Thyroid gland (tissue), 4 donors: ENCODE measurements around the gene SLCO2A1. TPM values are rescaled to one million over a fixed set of nuclear protein-coding genes. Genes with fewer than 3 reads are reported as not detected.

Experiments
- DNase-seq, 2 donors: peaks; one replicate each; pipeline ENCODE4 v3.0.0-alpha.2; 2019
- H3K27ac ChIP-seq, 3 donors: fragments of 200-600 bp; sonication (generic); 1 replicate in 2 of 3; 2 replicates in 1 of 3; pipeline ENCODE4 v1.5.1; 2016 to 2019; ENCODE audit warnings: mild to moderate bottlenecking in 1 of 3, moderate library complexity in 1 of 3
- H3K27me3 ChIP-seq: fragments of 200-600 bp; sonication (generic); one replicate; pipeline ENCODE4 v1.5.1; 2019
- H3K36me3 ChIP-seq, 2 donors: fragments of 200-600 bp; sonication (generic); one replicate each; pipeline ENCODE4 v1.5.1; 2016 to 2019
- H3K4me1 ChIP-seq, 2 donors: fragments of 200-600 bp; sonication (generic); one replicate each; pipeline ENCODE4 v1.5.1; 2017 to 2019
- H3K4me3 ChIP-seq, 3 donors: fragments of 200-600 bp; sonication (generic); replicated peaks in 1 of 3; 1 replicate in 2 of 3; 2 replicates in 1 of 3; pipeline ENCODE4 v1.5.1; 2016; ENCODE audit warnings: mild to moderate bottlenecking in 1 of 3
- H3K9me3 ChIP-seq: fragments of 200-600 bp; sonication (generic); one replicate; pipeline ENCODE4 v1.5.1; 2017
- POLR2A ChIP-seq, 2 donors: fragments of 450-650 bp; IDR thresholded peaks; one replicate each; pipeline ENCODE4 v1.6.1; 2017; ENCODE audit warnings: antibody characterized with exemption in 2 of 2, mild to moderate bottlenecking in 2 of 2, moderate library complexity in 1 of 2
- WGBS, 2 donors: methylation state at CpG; one replicate each; pipeline ENCODE4 v1.1.5; 2017; 5-methylcytosine and 5-hydroxymethylcytosine counted together
- intact Hi-C: fragments of 100-400 bp; cut with DNase I; formaldehyde crosslinking; loops from one replicate; pipeline ENCODE4 v1.15.1; 2023
- total RNA-seq, 4 donors: library from RNA; depleted of rRNA; stranded (reverse); fragments of >200 nt; gene quantifications; one replicate each; pipeline ENCODE4 v1.2.3, GENCODE V29; 2016
- TF ChIP-seq, protein P1 (sequence below), 6 experiments: fragments of 200-600 bp in 3 of 6; fragments of 450-650 bp in 3 of 6; sonication (generic) in 3 of 6; IDR thresholded peaks; one replicate each; pipeline ENCODE4 v1.5.1; 2016 to 2019; ENCODE audit warnings: antibody characterized with exemption in 6 of 6, mild to moderate bottlenecking in 2 of 6, inconsistent platforms in 1 of 6, moderate library complexity in 1 of 6

The SLCO2A1 gene
- total RNA-seq, 4 donors from 2014 or later: 26.0 to 76.6 (median 41.0) TPM

DNA sequence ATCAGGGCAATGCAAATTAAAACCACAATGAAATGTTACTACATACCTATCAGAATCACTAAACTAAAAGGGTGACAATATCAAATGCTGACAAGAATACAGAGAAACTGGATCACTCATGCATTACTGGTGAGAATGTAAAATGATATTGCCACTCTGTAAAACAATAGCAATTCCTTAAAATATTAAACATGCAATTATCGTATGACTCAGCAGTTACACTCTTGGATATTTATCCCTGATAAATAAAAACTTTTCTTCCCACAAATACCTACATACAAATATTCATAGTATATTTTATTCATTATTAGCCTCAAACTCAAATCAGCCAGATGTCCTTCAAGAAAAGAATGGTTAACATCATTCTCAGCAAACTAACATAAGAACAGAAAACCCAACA lies 108.1 kb downstream of the SLCO2A1 start:
- intact Hi-C loops: no loop called here
- Histone ChIP-seq H3K36me3 (no peaks in the 10 kb centered on the region), H3K27ac (no peak overlapping the region), H3K4me3 (no peak overlapping the region), H3K27me3 (no peaks in the 10 kb centered on the region), H3K4me1 (no peaks in the 10 kb centered on the region), H3K9me3 (no peaks in the 10 kb centered on the region)
- WGBS, 2 donors: 98 to 100% methylated on average over 1 of the region's 1 CpG
- TF ChIP-seq, protein P1, sequence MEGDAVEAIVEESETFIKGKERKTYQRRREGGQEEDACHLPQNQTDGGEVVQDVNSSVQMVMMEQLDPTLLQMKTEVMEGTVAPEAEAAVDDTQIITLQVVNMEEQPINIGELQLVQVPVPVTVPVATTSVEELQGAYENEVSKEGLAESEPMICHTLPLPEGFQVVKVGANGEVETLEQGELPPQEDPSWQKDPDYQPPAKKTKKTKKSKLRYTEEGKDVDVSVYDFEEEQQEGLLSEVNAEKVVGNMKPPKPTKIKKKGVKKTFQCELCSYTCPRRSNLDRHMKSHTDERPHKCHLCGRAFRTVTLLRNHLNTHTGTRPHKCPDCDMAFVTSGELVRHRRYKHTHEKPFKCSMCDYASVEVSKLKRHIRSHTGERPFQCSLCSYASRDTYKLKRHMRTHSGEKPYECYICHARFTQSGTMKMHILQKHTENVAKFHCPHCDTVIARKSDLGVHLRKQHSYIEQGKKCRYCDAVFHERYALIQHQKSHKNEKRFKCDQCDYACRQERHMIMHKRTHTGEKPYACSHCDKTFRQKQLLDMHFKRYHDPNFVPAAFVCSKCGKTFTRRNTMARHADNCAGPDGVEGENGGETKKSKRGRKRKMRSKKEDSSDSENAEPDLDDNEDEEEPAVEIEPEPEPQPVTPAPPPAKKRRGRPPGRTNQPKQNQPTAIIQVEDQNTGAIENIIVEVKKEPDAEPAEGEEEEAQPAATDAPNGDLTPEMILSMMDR (IDR thresholded peaks at IDR 0.05): no peak
- no peak for TF ChIP-seq POLR2A (IDR thresholded peaks at IDR 0.05)
- DNase-seq: no peak

DNA sequence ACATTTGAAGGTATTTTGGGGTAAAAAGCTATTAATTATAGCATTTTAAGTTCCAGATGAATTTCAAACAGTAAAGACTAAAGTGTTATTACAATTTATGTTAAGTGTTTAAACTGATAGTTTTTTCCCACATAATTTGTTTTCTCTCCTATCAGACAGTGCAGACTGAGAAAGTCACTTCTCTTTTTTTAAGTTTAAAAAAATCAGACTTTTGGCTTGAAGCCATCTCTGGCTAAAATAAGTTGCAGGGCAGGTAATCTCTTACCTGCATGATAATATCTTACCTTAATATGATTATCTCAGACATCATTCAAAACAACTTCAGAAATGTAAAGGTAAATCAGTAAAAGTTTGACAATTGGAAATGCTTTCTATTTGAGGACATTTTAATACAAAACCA lies 112.6 kb downstream of the SLCO2A1 start:
- no peak overlapping the region for H3K27ac ChIP-seq
- H3K4me1 ChIP-seq: no peaks in the 10 kb centered on the region
- H3K9me3 ChIP-seq: no peaks in the 10 kb centered on the region
- DNase-seq: no peak
- H3K4me3 ChIP-seq: no peak overlapping the region
- no peaks in the 10 kb centered on the region for H3K36me3 ChIP-seq
- intact Hi-C loops: no loop called here
- TF ChIP-seq, protein P1 (IDR thresholded peaks at IDR 0.05): no peak
- TF ChIP-seq POLR2A (IDR thresholded peaks at IDR 0.05): no peak
- H3K27me3 ChIP-seq: no peaks in the 10 kb centered on the region

DNA sequence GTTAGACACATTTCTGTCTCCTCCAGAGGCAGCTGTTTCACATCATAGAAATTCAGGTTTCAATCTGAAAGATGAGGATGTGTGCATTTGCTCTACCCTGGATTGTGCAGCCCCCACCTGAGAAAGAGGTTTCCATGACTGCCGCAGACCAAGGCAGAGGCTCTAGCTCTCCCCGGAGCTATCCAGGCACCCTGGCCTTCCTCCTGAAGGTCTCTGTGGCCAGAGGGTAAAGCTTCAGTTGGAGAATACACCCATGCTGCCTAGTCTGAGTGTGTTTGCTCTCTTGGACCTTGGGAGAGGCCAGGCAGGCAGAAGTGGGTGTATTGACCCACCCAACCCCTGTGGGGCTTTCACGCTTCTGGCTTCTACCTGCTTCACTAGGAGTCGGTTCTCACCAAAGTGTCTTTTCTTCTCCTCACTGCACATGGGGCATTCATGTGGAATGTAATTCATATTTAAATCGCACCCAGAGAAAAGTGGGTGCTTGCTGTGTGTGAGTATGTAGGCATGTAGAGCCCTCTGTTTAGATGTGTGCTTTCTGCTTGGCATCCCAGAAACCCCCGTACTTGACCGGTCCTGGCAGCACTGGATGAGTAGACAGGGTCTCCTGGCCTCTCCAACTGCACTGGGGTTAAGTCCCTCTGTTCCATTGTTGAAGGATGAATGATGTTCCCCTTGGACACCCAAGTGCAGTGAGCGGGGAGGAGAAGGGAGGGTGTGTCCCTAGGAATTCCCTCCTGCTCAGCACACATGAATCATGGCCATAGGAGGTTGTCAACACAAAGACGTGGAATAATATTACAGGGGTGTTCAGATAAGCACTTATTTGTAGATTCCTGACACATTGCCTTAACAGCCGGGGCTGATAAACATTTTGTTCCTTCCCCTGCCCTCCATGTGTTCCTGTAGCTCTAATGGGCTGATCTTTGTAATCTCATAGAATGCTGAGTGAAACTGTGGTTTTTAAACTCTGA lies 113.8 kb downstream of the SLCO2A1 start:
- no peak overlapping the region for H3K27ac ChIP-seq
- H3K9me3 ChIP-seq: no peaks in the 10 kb centered on the region
- 75 to 86% methylated on average over 8 to 10 of the region's 10 CpGs for WGBS, 2 donors
- no peaks in the 10 kb centered on the region for H3K27me3 ChIP-seq
- no peak for DNase-seq
- TF ChIP-seq, protein P1 (IDR thresholded peaks at IDR 0.05): no peak
- no peak for TF ChIP-seq POLR2A (IDR thresholded peaks at IDR 0.05)
- H3K36me3 ChIP-seq: no peaks in the 10 kb centered on the region
- intact Hi-C loops: no loop called here
- H3K4me1 ChIP-seq: no peaks in the 10 kb centered on the region
- H3K4me3 ChIP-seq: no peak overlapping the region

DNA sequence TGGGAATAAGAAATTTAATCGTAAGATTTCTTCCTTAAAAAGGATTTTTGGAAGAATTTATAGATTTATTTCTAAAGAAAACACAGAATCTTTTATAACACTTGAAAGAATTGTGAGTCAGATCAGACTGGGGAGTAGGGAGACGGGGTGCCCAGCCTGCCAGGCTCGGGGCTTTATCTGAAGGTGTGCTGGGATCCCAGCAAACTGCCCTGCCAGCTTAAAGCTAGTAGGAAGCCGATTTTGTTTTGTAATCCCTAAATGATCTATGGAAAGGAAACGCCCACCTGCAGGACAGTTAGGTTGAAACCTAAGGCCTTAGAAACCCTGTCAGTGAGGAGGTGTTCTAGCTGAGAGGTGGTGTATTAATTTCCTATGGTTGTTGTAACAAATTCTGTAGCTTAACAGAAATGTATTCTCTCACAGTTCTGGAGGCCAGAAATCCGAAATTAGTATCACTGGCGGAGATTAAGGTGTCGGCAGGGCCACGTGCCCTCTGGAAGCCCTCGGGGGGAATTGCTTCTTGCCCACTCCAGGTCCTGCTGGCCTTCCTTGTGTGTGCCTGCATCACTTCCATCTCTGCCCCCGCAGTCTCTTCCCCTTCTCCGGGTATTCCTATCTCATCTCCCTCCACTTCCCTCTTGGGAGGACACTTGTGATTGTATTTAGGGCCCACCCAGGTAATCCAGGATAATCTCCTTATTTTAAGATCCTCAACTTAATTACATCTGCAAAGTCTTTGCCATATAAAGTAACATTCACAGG lies 114.7 kb downstream of the SLCO2A1 start:
- intact Hi-C loops: no loop called here
- DNase-seq: no peak
- 88 to 89% methylated on average over 12 of the region's 12 CpGs for WGBS, 2 donors

DNA sequence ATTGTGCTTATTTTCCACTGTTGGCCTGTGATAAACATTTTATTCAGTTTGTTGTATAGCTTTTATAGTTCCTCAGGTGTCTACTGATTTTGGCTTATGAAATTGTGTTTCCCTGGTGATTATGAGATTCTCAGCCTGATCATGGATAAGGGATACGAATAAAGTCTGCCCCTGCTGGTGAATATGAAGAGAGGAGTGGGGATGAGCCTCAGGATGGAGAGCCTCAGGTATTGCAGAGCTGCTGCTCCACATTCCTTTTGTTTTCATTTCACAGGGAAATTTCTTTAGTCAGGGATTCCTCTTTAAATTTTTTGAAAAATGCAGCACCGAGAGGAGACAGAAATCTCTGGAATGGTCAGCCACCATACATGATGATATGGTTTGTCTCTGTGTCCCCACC lies 119.3 kb downstream of the SLCO2A1 start:
- Histone ChIP-seq H3K4me3 (no peak overlapping the region), H3K36me3 (no peaks in the 10 kb centered on the region), H3K4me1 (no peaks in the 10 kb centered on the region), H3K27me3 (no peaks in the 10 kb centered on the region), H3K27ac (no peak overlapping the region), H3K9me3 (no peaks in the 10 kb centered on the region)
- no peak for TF ChIP-seq POLR2A (IDR thresholded peaks at IDR 0.05)
- TF ChIP-seq, protein P1 (IDR thresholded peaks at IDR 0.05): peak in 1 of 6 experiments; percentile 19
- intact Hi-C loops: no loop called here
- no peak for DNase-seq
- WGBS, 2 donors: 84 to 85% methylated on average over 2 of the region's 2 CpGs

More for the DNA sequence above, 114.7 kb downstream of the SLCO2A1 start:
- Histone ChIP-seq H3K36me3 (no peaks in the 10 kb centered on the region), H3K4me3 (no peak overlapping the region), H3K4me1 (no peaks in the 10 kb centered on the region), H3K9me3 (no peaks in the 10 kb centered on the region), H3K27me3 (no peaks in the 10 kb centered on the region), H3K27ac (no peak overlapping the region)
- TF ChIP-seq POLR2A (IDR thresholded peaks at IDR 0.05): no peak
